ENCODE data around the gene UBA5. TPM values are rescaled to one million over a fixed set of nuclear protein-coding genes. Genes with fewer than 3 reads are reported as not detected.

The UBA5 gene
- total RNA-seq, 1 experiment from 2014 or later, result 38.6 TPM

DNA sequence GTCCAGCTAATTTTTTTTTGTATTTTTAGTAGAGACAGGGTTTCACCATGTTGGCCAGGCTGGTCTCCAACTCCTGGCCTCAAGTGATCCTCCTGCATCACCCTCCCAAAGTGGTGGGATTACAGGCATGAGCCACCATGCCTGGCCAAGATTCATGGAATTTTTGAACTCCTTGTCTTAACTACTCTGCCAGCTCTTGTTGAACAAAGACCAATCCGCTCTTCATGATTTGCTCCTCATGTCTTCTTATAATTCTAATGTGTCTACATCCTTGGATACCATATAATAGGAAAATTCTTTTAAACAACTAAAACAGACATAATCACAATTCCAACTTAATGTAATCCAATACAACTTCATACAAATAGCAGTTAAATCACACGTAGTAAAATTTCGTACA is 21.3 kb downstream of the UBA5 start:
- DNase-seq (ENCODE audit: low spot score), result no peak
- no peak for ATAC-seq
- no peaks in the 10 kb centered on the region for H3K27me3 Mint-ChIP-seq (ENCODE audit: low read depth)
- TF ChIP-seq ZNF423 (CRISPR knock-in tag; IDR thresholded peaks at IDR 0.05), result no peak
- TF ChIP-seq ZNF138 (CRISPR knock-in tag; conservative IDR thresholded peaks at IDR 0.05), result no peak
- no peak for TF ChIP-seq TCF7 (CRISPR knock-in tag; IDR thresholded peaks at IDR 0.05; ENCODE audit: low read depth)
- no peak for TF ChIP-seq NR1H2 (CRISPR knock-in tag; IDR thresholded peaks at IDR 0.05)
- no peak for TF ChIP-seq ZNF416 (CRISPR knock-in tag; IDR thresholded peaks at IDR 0.05)
- no peak for TF ChIP-seq FOXP1 (CRISPR knock-in tag; IDR thresholded peaks at IDR 0.05; ENCODE audit: borderline replicate concordance)
- no peak for TF ChIP-seq HMGXB4 (CRISPR knock-in tag; IDR thresholded peaks at IDR 0.05)
- TF ChIP-seq GRHL2 (CRISPR knock-in tag; IDR thresholded peaks at IDR 0.05; ENCODE audit: insufficient replicate concordance, severe bottlenecking), result no peak
- TF ChIP-seq ZBTB21 (CRISPR knock-in tag; IDR thresholded peaks at IDR 0.05; ENCODE audit: borderline replicate concordance), result no peak
- no peak for TF ChIP-seq MYBL2 (CRISPR knock-in tag; IDR thresholded peaks at IDR 0.05)
- no peak for TF ChIP-seq ZNF671 (CRISPR knock-in tag; IDR thresholded peaks at IDR 0.05)
- TF ChIP-seq ZNF425 (CRISPR knock-in tag; conservative IDR thresholded peaks at IDR 0.05), result no peak
- CTCF ChIA-PET, result interaction anchor here (0.6 to 1.0 kb wide), 2 partner anchors 22 to 28 kb away, joined by 3 to 5 read pairs; partner anchors contain the start of gene ACAD11
- H3K4me1 Mint-ChIP-seq, result no peaks in the 10 kb centered on the region
- no peaks in the 10 kb centered on the region for H3K9me3 Mint-ChIP-seq
- POLR2A ChIA-PET, result no interaction called here
- no peak overlapping the region for H3K27ac Mint-ChIP-seq
- peaks cover 40% of the 10 kb centered on the region for H3K36me3 Mint-ChIP-seq
- no peak overlapping the region for H3K4me3 Mint-ChIP-seq

DNA sequence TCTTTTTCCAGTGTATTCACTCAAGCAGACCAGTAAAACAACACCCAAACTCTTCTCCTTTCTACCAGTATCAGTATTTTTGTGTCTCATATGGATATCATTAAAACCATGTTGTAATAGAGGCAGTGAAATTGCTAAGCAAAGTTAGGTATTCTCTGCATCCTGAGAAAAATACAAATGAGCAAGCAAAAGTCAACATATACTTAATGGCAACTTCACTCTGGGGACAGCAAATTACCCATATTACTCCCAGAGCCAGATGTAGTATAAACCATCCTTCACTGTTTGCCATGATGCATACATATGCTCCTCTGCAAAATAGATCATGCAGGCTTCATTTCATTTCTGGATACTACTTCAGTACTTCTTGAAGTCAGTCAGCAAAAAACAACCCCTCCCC is 22.1 kb downstream of the UBA5 start:
- ChIA-PET CTCF (no interaction called here), POLR2A (no interaction called here)
- peaks cover 37% of the 10 kb centered on the region for H3K36me3 Mint-ChIP-seq
- ATAC-seq (no peak), DNase-seq (ENCODE audit: low spot score) (no peak)
- H3K27me3 Mint-ChIP-seq (ENCODE audit: low read depth), result no peaks in the 10 kb centered on the region
- no peaks in the 10 kb centered on the region for H3K4me1 Mint-ChIP-seq
- H3K27ac Mint-ChIP-seq, result no peak overlapping the region
- no peak overlapping the region for H3K4me3 Mint-ChIP-seq
- no peak for TF ChIP-seq CREM (CRISPR knock-in tag; IDR thresholded peaks at IDR 0.05)
- no peak for TF ChIP-seq ZNF263 (CRISPR knock-in tag; IDR thresholded peaks at IDR 0.05; ENCODE audit: low read depth)
- TF ChIP-seq SMAD4 (CRISPR knock-in tag; IDR thresholded peaks at IDR 0.05), result no peak
- TF ChIP-seq ZNF512 (CRISPR knock-in tag; IDR thresholded peaks at IDR 0.05; ENCODE audit: borderline replicate concordance), result no peak
- TF ChIP-seq ZBTB21 (CRISPR knock-in tag; IDR thresholded peaks at IDR 0.05; ENCODE audit: borderline replicate concordance), result no peak
- TF ChIP-seq GABPB1 (CRISPR knock-in tag; IDR thresholded peaks at IDR 0.05), result no peak
- TF ChIP-seq, protein P1, sequence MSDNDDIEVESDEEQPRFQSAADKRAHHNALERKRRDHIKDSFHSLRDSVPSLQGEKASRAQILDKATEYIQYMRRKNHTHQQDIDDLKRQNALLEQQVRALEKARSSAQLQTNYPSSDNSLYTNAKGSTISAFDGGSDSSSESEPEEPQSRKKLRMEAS (CRISPR knock-in tag; IDR thresholded peaks at IDR 0.05), result no peak
- TF ChIP-seq MXD4 (CRISPR knock-in tag; IDR thresholded peaks at IDR 0.05; ENCODE audit: borderline replicate concordance), result no peak
- TF ChIP-seq ZNF121 (CRISPR knock-in tag; IDR thresholded peaks at IDR 0.05), result no peak
- TF ChIP-seq CREB1 (CRISPR knock-in tag; IDR thresholded peaks at IDR 0.05), result no peak
- no peak for TF ChIP-seq FOXJ3 (CRISPR knock-in tag; IDR thresholded peaks at IDR 0.05; ENCODE audit: borderline replicate concordance)
- TF ChIP-seq GTF2I (CRISPR knock-in tag; conservative IDR thresholded peaks at IDR 0.05), result no peak
- no peak for TF ChIP-seq EMX1 (CRISPR knock-in tag; IDR thresholded peaks at IDR 0.05)
- no peaks in the 10 kb centered on the region for H3K9me3 Mint-ChIP-seq

Measured in WTC11 (cell line).